Middle frontal gyrus (tissue), 1 donor: Measurements from ENCODE around the gene AFF4.
A peak's percentile ranks its signal among the peaks of the same experiment; 100 is the strongest.

Source experiments
- DNase-seq: peaks from one replicate; pipeline ENCODE4 v3.0.0-alpha.2; 2015; ENCODE audit warnings: low spot score; ENCODE audit errors: extremely low spot score

AFF4 gene

DNA sequence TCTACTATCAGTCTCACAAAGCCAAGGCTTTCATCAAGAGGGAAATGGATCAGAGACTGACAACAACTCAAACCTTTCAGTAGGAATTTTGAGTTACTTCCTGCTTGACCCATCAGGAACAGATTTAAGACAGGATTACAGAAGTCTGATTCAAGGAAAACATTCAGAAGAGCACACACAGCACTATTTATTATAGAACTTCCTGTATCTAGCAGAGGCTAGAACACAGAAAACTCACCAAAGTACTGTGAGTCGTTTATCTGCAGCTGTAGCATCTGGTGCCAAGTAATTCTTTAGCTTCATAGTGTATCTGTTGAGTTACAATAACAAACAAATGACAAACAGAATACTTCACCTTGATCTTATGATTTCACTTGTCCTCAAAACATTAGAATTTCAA is 76.2 kb downstream of the AFF4 start:
- DNase-seq, result no peak

DNA sequence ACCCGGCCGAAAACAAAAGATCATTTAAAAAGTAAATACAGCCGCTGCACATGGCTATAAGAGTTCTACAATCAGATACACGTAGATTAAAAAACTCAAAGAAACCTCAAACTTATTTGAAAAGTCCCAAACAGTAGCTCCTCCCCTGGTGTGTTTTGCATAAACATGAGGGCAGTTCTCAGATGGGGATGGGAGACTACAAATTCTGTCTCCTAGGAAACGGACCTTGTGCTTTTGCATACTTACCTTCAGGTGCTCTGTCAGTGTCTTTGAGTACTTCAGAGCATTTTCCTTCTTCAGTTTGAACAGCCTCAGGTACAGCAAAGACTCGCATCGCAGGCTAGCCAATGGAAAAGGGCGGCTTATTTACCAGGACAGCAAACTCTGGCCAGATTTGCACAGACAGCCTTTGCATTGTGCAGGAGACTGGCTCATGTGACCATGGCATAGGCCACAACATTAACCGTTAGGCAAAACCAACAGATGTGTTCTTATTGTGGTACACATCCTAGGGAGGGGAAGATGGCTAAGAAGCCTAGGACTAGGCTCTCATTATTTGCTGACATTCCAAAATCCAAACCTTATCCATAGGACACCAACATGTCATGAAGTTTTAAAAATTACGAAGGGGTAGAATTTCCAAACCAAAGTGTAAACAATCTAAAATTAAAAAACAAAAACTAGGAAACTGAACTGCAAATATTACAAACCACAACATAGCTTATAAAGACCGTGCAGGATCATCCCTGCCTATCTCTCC is 77.2 kb downstream of the AFF4 start:
- no peak for DNase-seq

DNA sequence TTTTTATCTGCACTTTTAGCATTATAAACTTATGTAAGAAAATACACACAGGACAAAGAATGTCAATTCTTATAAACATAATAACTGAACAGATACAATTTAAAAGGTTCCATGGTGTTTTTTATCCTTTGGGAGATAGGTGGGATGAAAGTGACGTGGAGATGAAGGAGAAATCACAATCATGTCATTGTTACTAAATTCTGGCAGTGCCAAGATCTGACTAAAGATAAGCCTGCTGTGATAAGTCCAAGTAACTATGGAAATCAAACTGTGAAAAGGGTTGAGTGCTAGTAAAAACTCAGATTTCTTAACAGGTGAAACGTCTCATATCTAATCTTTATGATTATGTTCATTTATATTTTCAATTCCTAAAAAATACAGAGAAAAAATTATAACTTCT is 78.9 kb downstream of the AFF4 start:
- no peak for DNase-seq

DNA sequence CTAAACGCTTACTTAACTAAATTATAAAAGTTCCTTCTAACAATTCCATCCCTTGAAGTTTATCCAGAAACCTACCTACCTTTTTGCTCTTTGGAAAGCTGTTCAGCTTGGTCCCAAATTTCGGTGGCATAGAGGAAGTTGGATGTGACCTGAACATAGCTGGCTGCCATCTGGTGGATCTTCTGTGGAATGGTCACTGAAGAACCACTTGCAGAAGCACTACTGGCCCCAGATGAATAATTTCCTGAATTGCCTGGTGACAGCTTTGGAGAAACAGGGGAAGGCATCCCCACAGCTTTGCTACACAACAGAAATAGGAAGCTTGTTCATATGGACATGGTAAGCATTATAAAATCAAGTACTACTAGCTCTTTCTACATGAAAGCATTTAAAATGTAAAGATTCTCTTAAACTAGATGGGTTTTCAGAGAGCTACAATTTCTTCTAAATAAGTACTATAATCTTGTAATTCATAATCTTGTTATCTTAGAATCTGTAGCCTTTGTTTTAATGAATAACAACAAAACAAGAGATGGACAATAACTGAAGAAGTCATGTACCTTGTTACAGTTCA is 80.1 kb downstream of the AFF4 start:
- peak; percentile 64 for DNase-seq

DNA sequence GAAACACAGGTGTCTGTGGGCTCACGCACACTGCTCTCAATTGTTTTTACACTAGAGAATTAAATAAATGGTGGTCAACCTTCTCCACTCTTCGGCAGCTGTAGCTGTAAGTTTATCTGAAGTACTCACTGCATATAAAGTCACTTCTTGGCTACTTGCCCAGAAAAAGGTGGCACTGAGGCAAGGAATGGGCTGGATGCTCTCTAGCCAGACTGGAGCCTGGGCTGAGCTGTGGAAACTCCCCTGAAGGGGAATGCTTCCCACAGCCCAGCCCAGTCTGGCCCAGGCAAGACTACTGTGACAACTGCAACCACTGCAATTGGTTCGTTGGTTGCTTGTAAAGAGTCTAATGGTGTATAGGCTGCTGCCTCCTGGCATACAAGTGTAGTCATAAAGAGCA is 85.5 kb downstream of the AFF4 start:
- no peak for DNase-seq

DNA sequence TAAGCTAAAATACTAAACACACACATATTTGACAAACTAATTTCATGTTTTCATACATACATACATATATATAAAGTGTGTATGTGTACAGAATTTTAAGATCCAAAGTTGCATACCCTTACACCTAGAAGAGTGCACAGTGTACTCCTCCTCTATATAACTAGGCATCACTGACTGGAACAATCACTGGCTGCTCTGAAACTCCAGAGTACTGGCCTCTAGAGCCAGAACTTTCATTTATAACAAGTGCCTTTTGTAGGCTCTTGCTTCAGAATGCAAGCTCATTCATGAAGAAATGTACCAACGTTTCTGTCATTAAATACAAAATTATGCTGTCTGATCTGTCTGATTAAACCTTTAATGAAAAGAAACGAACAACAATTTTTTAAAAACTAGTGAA is 86.0 kb downstream of the AFF4 start:
- DNase-seq, result no peak

DNA sequence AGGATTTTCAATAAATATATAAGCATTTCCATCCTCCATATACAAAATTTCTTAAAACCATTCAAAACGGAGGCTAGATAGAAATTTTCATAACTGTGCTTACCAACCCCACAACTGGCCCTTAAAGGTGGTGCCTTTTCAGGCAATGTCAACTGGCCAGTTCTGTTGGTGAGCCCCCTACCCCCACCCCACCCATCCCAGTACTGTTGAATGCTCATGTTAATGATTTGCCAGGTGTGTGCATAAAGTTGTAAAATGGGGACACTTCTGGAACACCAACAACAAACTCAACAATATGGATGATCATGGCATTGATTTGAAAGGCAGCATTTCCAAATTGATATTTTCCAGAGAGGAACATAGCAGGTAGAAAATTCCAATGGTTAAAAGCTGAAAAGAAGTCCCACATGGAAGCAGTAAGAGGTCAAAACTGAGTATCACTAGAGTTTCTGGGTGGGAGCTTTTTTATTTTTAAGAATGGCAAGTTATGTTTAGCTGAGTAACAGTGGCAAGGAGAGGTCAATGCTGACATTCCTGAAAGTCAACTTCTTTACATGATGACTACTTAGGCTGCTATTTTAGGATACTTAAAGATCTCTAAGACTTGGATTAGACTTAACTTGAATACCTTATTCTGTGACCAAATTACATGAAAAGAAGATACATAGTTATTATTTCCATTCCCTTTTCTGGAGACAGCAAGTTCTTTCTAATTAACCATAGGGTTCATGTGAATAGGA is 87.2 kb downstream of the AFF4 start:
- no peak for DNase-seq

DNA sequence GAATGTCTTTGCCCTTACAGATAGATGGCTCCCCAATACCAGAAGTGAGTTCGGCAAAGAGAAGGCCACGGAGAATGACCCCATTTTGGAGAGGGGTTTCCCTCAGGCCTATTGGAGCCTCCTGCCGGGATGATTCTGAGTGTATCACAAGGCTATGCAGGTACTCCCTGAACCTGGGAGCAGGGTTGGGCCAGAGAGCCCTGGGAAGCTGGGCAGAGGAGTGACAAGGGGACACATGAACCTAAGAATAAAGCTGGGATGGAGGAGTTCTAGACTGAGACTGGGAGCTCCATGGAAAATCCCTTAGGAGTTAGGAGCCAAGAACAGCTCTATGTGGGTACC is 89.5 kb downstream of the AFF4 start:
- DNase-seq, result no peak

DNA sequence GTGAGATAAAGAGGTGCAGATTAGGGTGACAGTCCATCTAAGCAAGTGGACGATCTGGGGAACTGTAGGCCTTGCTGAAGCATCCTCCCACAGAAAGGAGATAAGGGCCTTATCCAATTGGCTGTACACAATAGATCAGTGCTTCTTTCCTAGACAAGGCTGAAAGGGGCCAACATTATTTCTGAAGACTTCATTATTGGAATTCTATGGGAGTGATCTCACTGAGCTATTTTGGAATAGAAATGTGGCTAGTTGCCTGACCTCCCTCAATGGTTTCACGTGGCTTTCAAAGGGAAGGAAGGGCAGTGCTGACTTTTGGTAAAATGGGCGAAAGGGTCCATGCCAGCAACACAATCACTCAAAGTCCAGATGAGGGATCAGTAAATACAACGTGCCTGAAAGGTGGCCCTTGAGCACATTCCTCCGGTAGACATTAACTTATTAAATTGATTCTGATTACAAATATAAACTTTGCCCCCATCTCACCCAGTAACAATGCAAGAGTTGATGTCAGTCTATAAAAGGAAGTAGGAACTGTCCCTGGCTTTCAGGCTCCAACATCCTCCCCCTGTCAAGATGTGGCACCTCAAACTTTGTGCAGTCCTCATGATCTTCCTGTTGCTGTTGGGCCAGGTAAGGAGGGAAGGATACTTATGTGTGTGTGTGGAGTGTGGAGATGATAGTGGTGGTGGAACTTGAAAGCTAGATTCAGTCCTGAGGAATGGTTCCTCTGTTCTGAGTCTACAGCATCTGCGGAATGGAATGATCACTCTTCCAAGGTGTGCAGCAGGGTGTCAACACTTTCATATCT is 90.1 kb downstream of the AFF4 start, which contains the start of gene LEAP2:
TSS of gene LEAP2 (plus strand) at position 550 of the 811 bp plus-strand sequence. CDS start at position 577, 27 bp downstream.
- DNase-seq, result no peak

DNA sequence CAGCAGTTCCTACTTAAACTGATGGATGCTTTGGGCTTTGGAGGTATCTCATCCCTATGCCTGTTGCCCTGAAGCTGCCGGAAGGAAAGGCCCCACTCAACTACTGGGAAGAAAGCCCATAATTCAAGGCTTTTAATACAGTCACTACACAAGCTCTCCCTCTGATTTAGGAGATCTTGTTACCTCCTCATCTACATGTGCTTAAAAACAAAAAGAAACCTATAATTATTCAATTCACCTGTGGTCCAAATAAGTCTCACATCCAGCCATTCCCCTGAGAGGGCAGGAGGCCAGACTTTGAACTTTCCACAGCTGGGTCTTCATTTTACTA is 90.7 kb downstream of the AFF4 start:
- DNase-seq, result no peak

DNA sequence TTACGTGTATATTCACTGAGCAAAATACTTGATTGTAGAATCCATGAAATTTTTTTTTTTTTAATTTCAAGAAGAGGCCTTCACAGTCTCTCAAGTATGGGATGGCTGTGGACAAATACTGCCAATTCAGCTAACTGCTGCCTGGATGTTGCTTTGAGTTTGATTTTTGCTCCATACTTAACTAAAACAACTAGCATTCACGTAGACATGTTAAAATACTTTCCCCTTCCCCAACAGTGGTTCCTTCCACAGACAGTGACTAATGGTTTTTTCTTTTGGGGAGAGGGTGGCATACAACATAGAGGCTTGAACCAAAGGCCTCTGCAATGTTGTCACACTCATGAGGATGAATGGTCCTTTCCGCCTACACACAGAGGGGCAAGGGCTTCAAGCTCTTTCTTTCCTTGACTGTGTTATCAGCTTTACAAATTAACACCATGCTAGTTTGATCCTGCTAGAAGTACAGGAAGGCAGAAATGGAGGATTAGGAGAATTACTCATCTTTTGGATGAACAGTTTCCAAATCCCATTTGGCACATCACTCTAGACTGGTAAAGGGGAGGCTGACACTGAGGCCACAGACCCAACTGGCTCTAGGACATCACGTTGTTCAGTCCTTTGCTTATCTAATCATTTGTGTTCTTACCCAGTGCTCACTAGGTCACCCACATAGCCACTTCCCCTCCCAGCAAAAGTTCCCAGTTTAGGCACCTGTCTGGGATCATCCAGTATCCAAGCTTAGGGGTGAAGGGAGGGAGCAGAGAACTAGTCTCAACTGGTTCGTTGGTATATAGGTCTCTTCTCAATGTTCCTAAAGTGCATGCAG is 91.8 kb downstream of the AFF4 start:
- no peak for DNase-seq

DNA sequence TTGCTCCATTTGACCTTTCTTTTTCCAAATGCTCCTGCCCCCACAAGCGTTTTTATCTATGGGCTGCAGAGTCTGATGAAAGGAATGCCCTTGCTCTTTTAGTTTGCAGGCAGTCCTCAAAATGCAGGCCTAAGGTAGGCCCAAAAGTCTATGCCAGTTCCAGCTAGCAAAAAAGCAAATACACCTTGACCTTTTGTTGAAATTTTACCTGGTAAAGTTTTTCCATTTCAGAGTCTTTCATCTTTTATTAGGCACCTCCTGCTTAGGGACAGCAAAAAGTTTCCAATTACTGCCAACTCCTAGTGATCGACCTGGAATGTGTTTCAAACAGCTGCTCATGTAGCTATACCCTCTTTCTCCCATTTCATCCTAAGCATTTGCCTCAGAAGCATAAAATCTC is 92.6 kb downstream of the AFF4 start:
- no peak for DNase-seq

DNA sequence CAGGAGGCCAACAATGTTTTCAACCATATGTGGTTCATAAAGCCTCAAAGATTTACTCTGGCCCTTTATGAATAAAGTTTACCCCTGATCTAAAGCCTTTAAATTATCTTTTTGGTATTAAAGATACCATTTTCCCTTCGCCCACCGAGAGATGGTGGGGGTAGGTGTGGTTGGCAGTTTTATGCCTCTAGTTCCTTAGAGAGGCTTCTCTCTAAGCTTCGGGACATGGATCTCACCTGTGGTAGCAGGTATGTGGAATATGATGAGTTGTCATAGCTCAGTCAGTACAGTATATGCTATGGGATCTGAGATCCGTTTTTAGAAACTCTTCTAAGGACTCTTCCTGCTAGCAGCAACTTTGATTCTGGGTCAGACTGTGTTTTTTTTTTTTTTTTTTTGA is 94.7 kb downstream of the AFF4 start:
- no peak for DNase-seq

DNA sequence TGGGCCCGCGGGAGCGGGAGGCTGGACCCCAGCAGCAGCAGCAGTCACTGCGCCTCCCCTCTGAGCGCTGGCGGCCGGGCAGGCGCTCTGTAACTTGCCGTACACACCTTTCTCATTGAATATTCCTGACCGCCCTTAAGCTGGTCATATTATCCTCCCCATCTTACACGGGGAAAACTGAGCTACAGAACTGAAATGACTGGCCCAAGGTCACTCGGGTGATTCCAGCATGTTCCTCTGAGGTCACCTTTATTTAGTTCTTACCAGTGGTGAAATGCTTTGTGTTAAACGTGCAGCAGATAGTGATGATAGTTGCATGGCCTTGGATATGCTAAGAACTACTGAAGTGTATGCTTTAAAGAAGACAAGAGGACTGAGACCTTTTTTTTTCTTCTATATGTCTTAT is 96.4 kb downstream of the AFF4 start:
- DNase-seq, result no peak

DNA sequence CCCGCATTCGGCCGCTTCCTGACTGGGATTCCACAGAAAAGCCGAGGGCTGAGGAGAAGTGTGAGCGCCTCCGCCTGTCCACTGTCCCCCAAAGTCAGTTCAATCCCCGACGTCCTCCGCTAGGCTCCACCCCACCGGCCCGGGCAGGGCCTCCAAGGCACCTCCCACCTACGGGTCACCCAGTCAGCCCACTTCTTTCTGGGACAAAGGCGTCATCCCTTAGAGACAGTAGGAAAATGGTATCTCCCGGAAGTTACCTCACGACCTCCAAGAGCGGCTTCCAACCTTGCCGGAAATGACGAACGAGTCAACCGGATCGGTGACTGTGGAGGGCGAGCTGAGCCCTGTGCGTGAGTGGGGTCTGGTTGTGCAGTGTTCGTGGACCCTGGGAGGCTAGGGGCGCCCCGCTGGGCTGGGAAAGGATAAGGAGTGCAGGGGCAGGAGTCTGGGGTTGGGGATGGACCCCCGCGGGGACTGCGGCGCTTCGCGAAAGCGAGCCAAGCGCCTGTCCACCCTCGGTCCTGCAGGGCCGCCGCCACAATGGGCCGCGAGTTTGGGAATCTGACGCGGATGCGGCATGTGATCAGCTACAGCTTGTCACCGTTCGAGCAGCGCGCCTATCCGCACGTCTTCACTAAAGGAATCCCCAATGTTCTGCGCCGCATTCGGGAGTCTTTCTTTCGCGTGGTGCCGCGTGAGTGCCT is 96.9 kb downstream of the AFF4 start, which contains the start of the genes GDF9 and UQCRQ:
TSS of gene GDF9 (minus strand) at position 128 of the 704 bp plus-strand sequence. CDS start 1,936 bp downstream, outside the sequence.
TSS of gene UQCRQ (plus strand) at position 301 of the 704 bp plus-strand sequence. CDS start at position 541, 240 bp downstream.
- DNase-seq, result peak; percentile 97

DNA sequence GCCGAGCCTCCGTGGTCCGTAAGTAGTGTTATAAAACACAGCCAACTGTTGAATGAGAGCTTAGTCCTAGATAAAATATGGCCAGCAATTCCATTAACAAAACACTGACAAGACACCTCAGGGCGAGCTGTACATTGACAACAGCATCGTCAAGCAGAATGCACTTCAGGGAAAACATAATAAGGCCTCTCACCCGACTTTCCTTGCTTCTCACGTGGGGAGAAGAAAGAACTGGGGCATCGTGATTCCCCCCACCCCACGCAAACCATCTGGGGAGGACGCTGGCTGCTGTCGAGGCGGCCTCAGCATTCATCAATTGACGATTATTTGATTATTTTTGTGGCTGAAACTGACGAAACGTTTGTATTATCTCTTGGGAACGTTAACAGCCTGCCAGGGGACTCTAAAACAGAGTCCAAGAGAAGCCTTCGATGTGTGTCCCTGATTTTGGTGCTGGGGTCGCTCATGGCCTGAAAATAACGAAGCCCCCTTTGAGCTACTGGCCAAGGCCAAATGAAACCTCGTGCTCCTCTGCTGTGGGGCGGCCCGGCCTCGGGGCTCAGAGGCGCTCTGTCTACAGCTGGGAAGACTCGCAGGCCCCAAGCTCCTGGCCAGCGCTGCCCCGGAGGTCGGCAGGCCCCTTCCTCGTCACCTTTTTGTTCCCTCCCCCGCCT is 97.6 kb downstream of the AFF4 start:
- DNase-seq, result no peak

DNA sequence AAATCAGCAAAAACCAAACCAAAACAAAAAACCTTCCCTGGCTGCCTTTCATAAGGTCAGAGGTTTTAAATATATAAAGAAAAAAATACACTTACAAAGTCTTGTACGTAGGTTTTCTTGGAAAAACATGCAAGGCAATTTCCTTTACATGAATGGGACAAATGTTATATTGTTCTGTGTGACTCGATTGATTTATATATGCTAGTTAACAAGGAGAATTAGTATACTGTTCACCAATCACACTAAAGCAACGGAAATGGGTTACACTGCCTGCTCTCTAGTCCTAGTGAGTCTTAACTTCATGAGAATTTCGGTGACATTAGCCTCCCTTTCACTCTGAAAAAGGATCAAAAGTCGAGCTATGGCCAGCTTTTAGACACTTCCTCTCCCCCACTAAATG is 102.7 kb downstream of the AFF4 start:
- DNase-seq, result no peak

DNA sequence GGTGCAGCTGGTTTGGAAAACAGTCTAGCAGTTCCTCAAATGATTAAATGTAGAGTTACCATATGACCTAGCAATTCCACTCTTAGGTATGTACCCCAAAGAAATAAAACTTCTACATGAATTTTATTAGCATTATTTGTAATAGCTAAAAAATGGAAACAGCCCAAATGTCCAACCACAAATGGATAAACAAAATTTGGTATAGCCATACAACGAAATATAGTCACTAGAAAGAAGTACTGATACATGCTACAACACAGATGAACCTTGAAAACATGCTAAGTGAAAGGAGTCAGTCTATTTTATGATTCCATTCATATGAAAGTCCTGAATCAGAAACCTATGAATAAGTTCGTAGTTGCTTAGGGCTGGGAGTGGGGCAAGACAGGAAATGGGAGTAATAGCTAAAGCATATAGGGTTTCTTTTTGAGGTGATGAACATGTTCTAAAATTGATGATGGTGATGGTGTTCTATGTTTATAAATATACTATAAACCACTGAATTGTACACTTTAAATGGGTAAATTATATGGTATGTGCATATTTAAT is 103.5 kb downstream of the AFF4 start:
- DNase-seq, result no peak

DNA sequence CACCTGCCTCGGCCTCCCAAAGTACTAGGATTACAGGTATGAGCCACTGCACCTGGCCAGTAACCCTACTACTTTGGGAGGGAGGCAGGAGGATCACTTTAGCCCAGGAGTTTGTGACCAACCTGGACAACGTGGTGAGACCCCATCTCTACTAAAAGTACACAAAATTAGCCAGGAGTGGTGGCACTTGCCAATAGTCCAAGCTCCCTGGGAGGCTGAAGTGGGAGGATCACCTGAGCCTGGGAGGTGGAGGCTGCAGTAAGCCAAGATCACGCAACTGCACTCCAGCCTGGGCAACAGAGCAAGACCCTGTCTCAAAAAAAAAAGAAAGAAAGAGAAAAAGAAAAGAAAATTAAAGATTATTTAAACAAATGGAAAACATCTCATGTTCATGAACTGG is 107.4 kb downstream of the AFF4 start:
- no peak for DNase-seq
